NCI-H446 treated with DMSO at 0.1 percent for 48 hours (cell line): ENCODE measurements around the gene CCDC28A.

Experiments used
- DNase-seq: peaks from one replicate; lab custom pipeline; 2025; lab: John Stamatoyannopoulos, UW

CCDC28A gene

GRCh38 chr6:138795809-138796603, 22.4 kb downstream of the CCDC28A start, which contains the start of gene ECT2L:
Gene ECT2L (plus strand): TSS chr6:138796087. CDS start chr6:138813275, 17,188 bp downstream.
- no peak for DNase-seq

- no peak for DNase-seq
These were observed 23.2 kb downstream of the CCDC28A start for GRCh38 chr6:138796771-138797170.

GRCh38 chr6:138797806-138798446, 24.4 kb downstream of the CCDC28A start:
- no peak for DNase-seq

- no peak for DNase-seq
These were observed 27.0 kb downstream of the CCDC28A start for GRCh38 chr6:138800377-138801150.

- no peak for DNase-seq
These were observed 29.8 kb downstream of the CCDC28A start for GRCh38 chr6:138803331-138803730.

- no peak for DNase-seq
These were observed 30.3 kb downstream of the CCDC28A start for GRCh38 chr6:138803861-138804260.

GRCh38 chr6:138805016-138805765, 31.6 kb downstream of the CCDC28A start:
- no peak for DNase-seq

- DNase-seq, result no peak
These were observed 33.3 kb downstream of the CCDC28A start for GRCh38 chr6:138806889-138807288.

- no peak for DNase-seq
These were observed 36.1 kb downstream of the CCDC28A start for GRCh38 chr6:138809677-138810076.

- no peak for DNase-seq
These were observed 38.3 kb downstream of the CCDC28A start for GRCh38 chr6:138811866-138812265.

GRCh38 chr6:138814179-138814834, 40.7 kb downstream of the CCDC28A start:
- no peak for DNase-seq

- DNase-seq, result no peak
These were observed 41.7 kb downstream of the CCDC28A start for GRCh38 chr6:138815221-138815620.

GRCh38 chr6:138815797-138816528, 42.4 kb downstream of the CCDC28A start:
- DNase-seq, result peak; percentile 76

GRCh38 chr6:138817799-138818198, 44.2 kb downstream of the CCDC28A start:
- DNase-seq, result no peak

- DNase-seq, result no peak
These were observed 45.1 kb downstream of the CCDC28A start for GRCh38 chr6:138818496-138819194.

GRCh38 chr6:138821519-138821918, 48.0 kb downstream of the CCDC28A start:
- no peak for DNase-seq

- DNase-seq, result no peak
These were observed 51.0 kb downstream of the CCDC28A start for GRCh38 chr6:138824482-138825144.

GRCh38 chr6:138830248-138830647, 56.7 kb downstream of the CCDC28A start:
- DNase-seq, result no peak

GRCh38 chr6:138832182-138832581, 58.6 kb downstream of the CCDC28A start:
- no peak for DNase-seq
